Sigmoid colon (tissue), 4 donors: ENCODE results near the gene CITED1.

Experiments used
- CTCF ChIP-seq, 4 experiments: fragments of 450-650 bp in 3 of 4; fragments of 200-600 bp in 1 of 4; IDR thresholded peaks; one replicate each; pipeline ENCODE4 v1.5.1; 2016 to 2019; ENCODE audit warnings: antibody characterized with exemption in 4 of 4, mild to moderate bottlenecking in 3 of 4, moderate library complexity in 2 of 4
- EP300 ChIP-seq, 4 donors: sonication (generic); formaldehyde crosslinking; IDR thresholded peaks; one replicate each; pipeline ENCODE4 v1.6.1; 2017; ENCODE audit warnings: antibody characterized with exemption in 4 of 4
- POLR2A ChIP-seq, 2 donors: fragments of 450-650 bp; IDR thresholded peaks; one replicate each; pipeline ENCODE4 v1.6.1; 2016; ENCODE audit warnings: antibody characterized with exemption in 2 of 2, mild to moderate bottlenecking in 2 of 2, moderate library complexity in 2 of 2

- TF ChIP-seq CTCF (IDR thresholded peaks at IDR 0.05): no peak
- TF ChIP-seq EP300 (IDR thresholded peaks at IDR 0.05): no peak
- no peak for TF ChIP-seq POLR2A (IDR thresholded peaks at IDR 0.05)
Observed at GRCh38 chrX:72265263-72265662, 40.5 kb downstream of the CITED1 start.
